ENCODE results near the gene NDUFB10.

DNA sequence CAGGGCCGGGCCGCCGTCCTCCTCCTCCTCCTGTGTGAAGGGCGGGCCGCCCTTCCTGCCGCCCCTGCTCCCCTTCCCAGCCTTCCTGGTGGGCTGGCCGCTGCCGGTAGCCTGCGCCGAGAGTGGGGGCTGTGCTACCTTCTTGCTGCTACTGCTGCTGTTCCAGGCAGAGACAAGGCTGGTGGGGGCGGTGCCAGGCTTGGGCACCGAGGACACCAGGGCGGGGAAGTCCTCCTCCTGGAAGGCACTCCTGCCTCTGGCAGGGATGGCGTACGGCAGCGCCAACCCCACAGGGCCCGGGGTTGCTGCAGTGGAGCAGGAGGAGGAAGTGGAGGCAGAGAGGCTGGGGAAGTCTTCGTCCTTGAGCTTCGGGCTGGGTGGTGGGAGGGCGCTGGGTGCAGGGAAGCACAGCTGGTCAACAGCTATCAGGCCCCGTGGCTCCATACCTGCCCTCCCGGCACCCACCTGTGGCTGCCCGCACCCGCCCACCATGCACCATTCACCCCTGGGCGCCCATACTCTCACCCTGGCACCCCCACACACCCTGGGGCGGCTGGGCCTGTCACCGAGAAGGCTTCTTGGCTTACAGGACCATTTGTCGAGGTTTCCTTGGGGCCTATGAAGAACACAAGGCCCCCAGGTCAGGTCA lies 40.7 kb downstream of the NDUFB10 start:
- no peak for TF ChIP-seq POLR2AphosphoS5 (IDR thresholded peaks at IDR 0.05; ENCODE audit: low read depth, low read length)
- no peak for TF ChIP-seq SIN3A (IDR thresholded peaks at IDR 0.05; ENCODE audit: borderline replicate concordance, insufficient read depth, low read depth, low read length)
- no peak for TF ChIP-seq CTCF (IDR thresholded peaks at IDR 0.05)
- TF ChIP-seq TCF7L2 (IDR thresholded peaks at IDR 0.05; ENCODE audit: low read depth, low read length) = no peak
- TF ChIP-seq, protein P1, sequence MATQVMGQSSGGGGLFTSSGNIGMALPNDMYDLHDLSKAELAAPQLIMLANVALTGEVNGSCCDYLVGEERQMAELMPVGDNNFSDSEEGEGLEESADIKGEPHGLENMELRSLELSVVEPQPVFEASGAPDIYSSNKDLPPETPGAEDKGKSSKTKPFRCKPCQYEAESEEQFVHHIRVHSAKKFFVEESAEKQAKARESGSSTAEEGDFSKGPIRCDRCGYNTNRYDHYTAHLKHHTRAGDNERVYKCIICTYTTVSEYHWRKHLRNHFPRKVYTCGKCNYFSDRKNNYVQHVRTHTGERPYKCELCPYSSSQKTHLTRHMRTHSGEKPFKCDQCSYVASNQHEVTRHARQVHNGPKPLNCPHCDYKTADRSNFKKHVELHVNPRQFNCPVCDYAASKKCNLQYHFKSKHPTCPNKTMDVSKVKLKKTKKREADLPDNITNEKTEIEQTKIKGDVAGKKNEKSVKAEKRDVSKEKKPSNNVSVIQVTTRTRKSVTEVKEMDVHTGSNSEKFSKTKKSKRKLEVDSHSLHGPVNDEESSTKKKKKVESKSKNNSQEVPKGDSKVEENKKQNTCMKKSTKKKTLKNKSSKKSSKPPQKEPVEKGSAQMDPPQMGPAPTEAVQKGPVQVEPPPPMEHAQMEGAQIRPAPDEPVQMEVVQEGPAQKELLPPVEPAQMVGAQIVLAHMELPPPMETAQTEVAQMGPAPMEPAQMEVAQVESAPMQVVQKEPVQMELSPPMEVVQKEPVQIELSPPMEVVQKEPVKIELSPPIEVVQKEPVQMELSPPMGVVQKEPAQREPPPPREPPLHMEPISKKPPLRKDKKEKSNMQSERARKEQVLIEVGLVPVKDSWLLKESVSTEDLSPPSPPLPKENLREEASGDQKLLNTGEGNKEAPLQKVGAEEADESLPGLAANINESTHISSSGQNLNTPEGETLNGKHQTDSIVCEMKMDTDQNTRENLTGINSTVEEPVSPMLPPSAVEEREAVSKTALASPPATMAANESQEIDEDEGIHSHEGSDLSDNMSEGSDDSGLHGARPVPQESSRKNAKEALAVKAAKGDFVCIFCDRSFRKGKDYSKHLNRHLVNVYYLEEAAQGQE (IDR thresholded peaks at IDR 0.05; ENCODE audit: insufficient read depth in 1 of 2, low read depth in 2 of 2, low read length in 1 of 2) = no peak
